Measurements from ENCODE around the gene ANKRD36C. TPM values are rescaled to one million over a fixed set of nuclear protein-coding genes. Genes with fewer than 3 reads are reported as not detected.
A peak's percentile ranks its signal among the peaks of the same experiment; 100 is the strongest.
"Not testable (repeated sequence)": the region's sequence is repeated elsewhere in the genome, so short reads cannot be mapped to it uniquely, and the experiment has no call there.

Gene ANKRD36C
- polyA plus RNA-seq, result 76.9 and 90.3 TPM in 2 replicates
- polyA minus RNA-seq, result 489 and 606 TPM in 2 replicates

GRCh38 chr2:95991351-95992094 lies at the start of gene ANKRD36C:
Gene ANKRD36C (minus strand): TSS chr2:95991824. CDS start chr2:95991708, 116 bp downstream.
- not testable (repeated sequence) for H3K27me3 ChIP-seq (ENCODE audit: insufficient read depth, low read depth, low read length); H4K20me1 ChIP-seq (ENCODE audit: insufficient read depth); H3K36me3 ChIP-seq (ENCODE audit: insufficient read depth, low read length); H3K9me2 ChIP-seq (ENCODE audit: insufficient read depth, low read length); H3K9me3 ChIP-seq (ENCODE audit: low read length); H3K79me2 ChIP-seq (replicated peaks; ENCODE audit: insufficient read depth, low read length); H3F3A ChIP-seq (ENCODE audit: insufficient read depth, low read length, poor library complexity, severe bottlenecking)
- TF ChIP-seq TAF1 (IDR thresholded peaks at IDR 0.05; ENCODE audit: low read depth) (peak; percentile 45), POLR2AphosphoS5 (IDR thresholded peaks at IDR 0.05) (peak; percentile 18), REST (IDR thresholded peaks at IDR 0.05; ENCODE audit: borderline replicate concordance) (peak; percentile 38), MXI1 (conservative IDR thresholded peaks at IDR 0.05; ENCODE audit: poor library complexity, severe bottlenecking) (peak; percentile 55)
- H2AFZ ChIP-seq (ENCODE audit: low read depth, low read length), result peak within 1 kb of the TSS; percentile 76
- H3K4me2 ChIP-seq (ENCODE audit: low read length), result peak within 1 kb of the TSS; percentile 65
- H3K9ac ChIP-seq (ENCODE audit: low read length), result peak within 1 kb of the TSS; percentile 88
- peak within 1 kb of the TSS; percentile 91 for H3K27ac ChIP-seq (ENCODE audit: low read length)
- peak within 1 kb of the TSS; percentile 70 for H3K4me3 ChIP-seq (ENCODE audit: low read length)

DNA sequence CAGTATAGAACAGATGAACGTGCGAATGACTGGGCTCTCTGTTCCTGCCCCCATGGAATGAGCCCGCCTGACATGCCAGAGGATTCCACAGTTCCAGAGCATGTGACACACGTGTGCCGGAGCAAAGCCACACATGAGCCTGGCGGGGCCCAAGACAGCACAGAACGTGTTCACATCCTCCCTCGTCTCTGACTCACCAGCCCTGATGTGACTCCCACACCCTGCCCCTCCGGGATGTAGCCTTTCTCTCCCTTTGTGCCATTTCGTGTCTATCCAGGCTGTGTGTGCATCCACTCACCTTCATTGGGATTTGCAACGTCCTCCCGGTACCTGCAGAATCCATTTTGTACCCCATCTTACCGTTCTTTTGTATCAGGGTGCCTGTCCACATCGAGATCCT lies 43.9 kb upstream of the ANKRD36C start:
- H3K9ac ChIP-seq (ENCODE audit: low read length); H3K9me3 ChIP-seq (ENCODE audit: low read length); H2AFZ ChIP-seq (ENCODE audit: low read depth, low read length); H3K9me2 ChIP-seq (ENCODE audit: insufficient read depth, low read length); H3K4me3 ChIP-seq (ENCODE audit: low read length); H3K36me3 ChIP-seq (ENCODE audit: insufficient read depth, low read length); H3K4me2 ChIP-seq (ENCODE audit: low read length); H3K27ac ChIP-seq (ENCODE audit: low read length); H3F3A ChIP-seq (ENCODE audit: insufficient read depth, low read length, poor library complexity, severe bottlenecking); H3K79me2 ChIP-seq (replicated peaks; ENCODE audit: insufficient read depth, low read length); H3K27me3 ChIP-seq (ENCODE audit: insufficient read depth, low read depth, low read length); H4K20me1 ChIP-seq (ENCODE audit: insufficient read depth): not testable (repeated sequence)

DNA sequence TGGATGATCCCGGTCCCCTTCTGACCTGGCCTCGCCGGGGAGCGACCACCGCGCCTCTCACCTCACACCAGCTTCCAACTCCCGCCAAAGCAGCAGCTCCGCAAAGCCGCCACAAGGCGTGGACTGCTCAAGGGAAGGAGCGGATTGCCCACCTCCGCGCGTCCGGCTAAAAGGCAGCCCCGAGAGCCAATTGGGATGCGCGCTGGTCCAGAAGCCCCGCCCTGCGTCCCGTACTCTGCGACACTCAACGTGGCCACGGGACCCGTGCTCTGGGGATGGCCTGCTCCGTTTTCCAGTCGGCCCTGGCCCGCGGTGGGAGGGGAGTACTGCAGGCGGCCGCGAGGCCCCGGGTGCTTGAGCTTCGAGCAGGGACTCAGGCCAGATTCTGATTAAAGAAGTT lies 43.2 kb upstream of the ANKRD36C start, which contains the start of gene GPAT2:
Gene GPAT2, minus strand, starts transcription at position 125 of the 400 bp plus-strand sequence. CDS start 2,557 bp downstream, outside the sequence.
- not testable (repeated sequence) for H3K79me2 ChIP-seq (replicated peaks; ENCODE audit: insufficient read depth, low read length); H3K27me3 ChIP-seq (ENCODE audit: insufficient read depth, low read depth, low read length); H3K9me2 ChIP-seq (ENCODE audit: insufficient read depth, low read length); H4K20me1 ChIP-seq (ENCODE audit: insufficient read depth); H3K4me2 ChIP-seq (ENCODE audit: low read length); H3K4me3 ChIP-seq (ENCODE audit: low read length); H3K36me3 ChIP-seq (ENCODE audit: insufficient read depth, low read length); H3K27ac ChIP-seq (ENCODE audit: low read length); H3K9me3 ChIP-seq (ENCODE audit: low read length); H2AFZ ChIP-seq (ENCODE audit: low read depth, low read length); H3K9ac ChIP-seq (ENCODE audit: low read length); H3F3A ChIP-seq (ENCODE audit: insufficient read depth, low read length, poor library complexity, severe bottlenecking)

- not testable (repeated sequence) for H3K27ac ChIP-seq (ENCODE audit: low read length); H3K4me3 ChIP-seq (ENCODE audit: low read length); H3K79me2 ChIP-seq (replicated peaks; ENCODE audit: insufficient read depth, low read length); H3K27me3 ChIP-seq (ENCODE audit: insufficient read depth, low read depth, low read length); H3F3A ChIP-seq (ENCODE audit: insufficient read depth, low read length, poor library complexity, severe bottlenecking); H3K4me2 ChIP-seq (ENCODE audit: low read length); H3K36me3 ChIP-seq (ENCODE audit: insufficient read depth, low read length); H3K9ac ChIP-seq (ENCODE audit: low read length); H3K9me2 ChIP-seq (ENCODE audit: insufficient read depth, low read length); H3K9me3 ChIP-seq (ENCODE audit: low read length); H2AFZ ChIP-seq (ENCODE audit: low read depth, low read length); H4K20me1 ChIP-seq (ENCODE audit: insufficient read depth)
Measured at GRCh38 chr2:96033997-96034396, 42.4 kb upstream of the ANKRD36C start.

DNA sequence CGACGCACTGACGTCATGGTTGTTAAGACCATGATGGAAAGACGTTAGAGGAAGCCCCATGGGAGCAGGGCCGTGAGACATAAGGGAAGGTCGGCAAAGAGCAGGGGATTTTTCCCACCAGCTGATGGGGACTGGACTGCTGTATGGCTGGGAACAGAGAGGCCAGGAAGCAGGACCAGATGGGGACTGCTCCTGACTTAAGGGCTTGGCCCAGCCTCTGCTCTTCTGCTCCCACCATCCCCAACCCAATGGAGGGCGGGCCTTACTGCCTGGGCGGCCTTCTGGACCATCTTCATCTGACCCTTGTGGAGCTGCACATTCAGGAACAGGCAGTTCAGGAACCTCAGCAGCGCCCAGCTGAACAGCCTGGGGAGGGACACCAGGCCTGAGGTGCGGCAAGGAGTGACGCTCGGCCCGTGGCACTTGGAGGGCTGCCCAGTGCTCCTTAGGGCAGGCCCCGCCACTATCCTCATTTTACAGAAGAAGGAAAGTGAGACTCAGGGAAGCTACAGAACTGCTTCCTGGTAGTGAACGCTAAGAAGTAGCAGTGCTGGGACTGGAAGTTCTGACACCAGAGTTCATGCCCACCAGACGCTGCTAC lies 36.2 kb upstream of the ANKRD36C start:
- not testable (repeated sequence) for H3K9ac ChIP-seq (ENCODE audit: low read length); H3K9me2 ChIP-seq (ENCODE audit: insufficient read depth, low read length); H3K27ac ChIP-seq (ENCODE audit: low read length); H3F3A ChIP-seq (ENCODE audit: insufficient read depth, low read length, poor library complexity, severe bottlenecking); H2AFZ ChIP-seq (ENCODE audit: low read depth, low read length); H3K79me2 ChIP-seq (replicated peaks; ENCODE audit: insufficient read depth, low read length); H3K27me3 ChIP-seq (ENCODE audit: insufficient read depth, low read depth, low read length); H3K4me2 ChIP-seq (ENCODE audit: low read length); H3K9me3 ChIP-seq (ENCODE audit: low read length); H3K36me3 ChIP-seq (ENCODE audit: insufficient read depth, low read length); H4K20me1 ChIP-seq (ENCODE audit: insufficient read depth); H3K4me3 ChIP-seq (ENCODE audit: low read length)

DNA sequence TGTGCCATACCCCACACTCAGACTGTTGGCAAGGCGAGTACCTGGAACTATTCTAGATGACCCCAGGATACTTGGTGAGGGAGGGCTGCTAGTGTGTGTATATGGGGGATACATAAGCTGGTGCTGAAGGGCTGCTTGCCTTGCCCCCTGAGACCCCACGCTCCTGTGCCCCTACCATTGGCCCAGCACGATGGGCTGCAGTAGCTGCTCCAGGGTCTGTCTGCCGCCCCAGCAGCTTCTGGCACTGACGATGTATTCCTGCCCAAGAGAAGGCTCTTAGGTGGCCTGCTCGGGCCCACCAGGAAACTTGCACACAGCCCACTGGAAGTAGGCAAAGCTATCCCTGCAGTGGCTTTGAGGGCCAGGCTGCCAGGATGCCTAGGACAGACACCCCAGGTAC lies 34.1 kb upstream of the ANKRD36C start:
- not testable (repeated sequence) for H3K4me2 ChIP-seq (ENCODE audit: low read length); H2AFZ ChIP-seq (ENCODE audit: low read depth, low read length); H3K4me3 ChIP-seq (ENCODE audit: low read length); H3F3A ChIP-seq (ENCODE audit: insufficient read depth, low read length, poor library complexity, severe bottlenecking); H4K20me1 ChIP-seq (ENCODE audit: insufficient read depth); H3K27ac ChIP-seq (ENCODE audit: low read length); H3K27me3 ChIP-seq (ENCODE audit: insufficient read depth, low read depth, low read length); H3K9ac ChIP-seq (ENCODE audit: low read length); H3K36me3 ChIP-seq (ENCODE audit: insufficient read depth, low read length); H3K79me2 ChIP-seq (replicated peaks; ENCODE audit: insufficient read depth, low read length); H3K9me3 ChIP-seq (ENCODE audit: low read length); H3K9me2 ChIP-seq (ENCODE audit: insufficient read depth, low read length)

All from neural cell (in vitro differentiated cells).